WTC11 (cell line): ENCODE measurements around the gene PDE11A.

Experiments
- ATF1 ChIP-seq: sonication (generic); formaldehyde crosslinking; IDR thresholded peaks from 2 replicates; pipeline ENCODE4 v1.8.1; 2023; ENCODE audit warnings: mild to moderate bottlenecking, moderate library complexity, missing genetic modification reagents
- CDX4 ChIP-seq: fragments of 250-450 bp; sonication (Bioruptor Pico); IDR thresholded peaks from 2 replicates; pipeline ENCODE4 v1.9.0; 2021; ENCODE audit warnings: moderate library complexity, mild to moderate bottlenecking, inconsistent platforms, borderline replicate concordance
- CTCF ChIP-seq: fragments of 200-600 bp; IDR thresholded peaks from 2 replicates; pipeline ENCODE4 v1.8.0; 2022; ENCODE audit warnings: antibody characterized with exemption
- FOXP4 ChIP-seq: sonication (generic); formaldehyde crosslinking; IDR thresholded peaks from 2 replicates; pipeline ENCODE4 v1.8.0; 2022; ENCODE audit warnings: mild to moderate bottlenecking, missing genetic modification reagents
- MAX ChIP-seq: sonication (generic); formaldehyde crosslinking; IDR thresholded peaks from 2 replicates; pipeline ENCODE4 v1.8.0; 2022; ENCODE audit warnings: mild to moderate bottlenecking, missing genetic modification reagents
- USF1 ChIP-seq: sonication (generic); formaldehyde crosslinking; IDR thresholded peaks from 2 replicates; pipeline ENCODE4 v1.8.0; 2022; ENCODE audit warnings: mild to moderate bottlenecking, missing genetic modification reagents
- ZNF232 ChIP-seq: sonication (generic); formaldehyde crosslinking; IDR thresholded peaks from 2 replicates; pipeline ENCODE4 v1.8.0; 2022; ENCODE audit warnings: mild to moderate bottlenecking, missing genetic modification reagents
- ZNF263 ChIP-seq: sonication (generic); formaldehyde crosslinking; IDR thresholded peaks from 2 replicates; pipeline ENCODE4 v1.8.1; 2022; ENCODE audit warnings: low read depth, mild to moderate bottlenecking, moderate library complexity, missing genetic modification reagents

- TF ChIP-seq ATF1 (CRISPR knock-in tag) = no peak
- no peak for TF ChIP-seq CDX4 (CRISPR knock-in tag)
- no peak for TF ChIP-seq MAX
- no peak for TF ChIP-seq CTCF
- no peak for TF ChIP-seq ZNF232
- TF ChIP-seq ZNF263 = no peak
- no peak for TF ChIP-seq USF1 (CRISPR knock-in tag)
- no peak for TF ChIP-seq FOXP4 (CRISPR knock-in tag)
These were observed 190.1 kb downstream of the PDE11A start for GRCh38 chr2:177882501-177882900.
